Measurements from ENCODE around the gene RNF224. TPM values are rescaled to one million over a fixed set of nuclear protein-coding genes. Genes with fewer than 3 reads are reported as not detected.
A peak's percentile ranks its signal among the peaks of the same experiment; 100 is the strongest.

Gene RNF224
- total RNA-seq, 1 experiment from 2014 or later = 0.27 TPM

DNA sequence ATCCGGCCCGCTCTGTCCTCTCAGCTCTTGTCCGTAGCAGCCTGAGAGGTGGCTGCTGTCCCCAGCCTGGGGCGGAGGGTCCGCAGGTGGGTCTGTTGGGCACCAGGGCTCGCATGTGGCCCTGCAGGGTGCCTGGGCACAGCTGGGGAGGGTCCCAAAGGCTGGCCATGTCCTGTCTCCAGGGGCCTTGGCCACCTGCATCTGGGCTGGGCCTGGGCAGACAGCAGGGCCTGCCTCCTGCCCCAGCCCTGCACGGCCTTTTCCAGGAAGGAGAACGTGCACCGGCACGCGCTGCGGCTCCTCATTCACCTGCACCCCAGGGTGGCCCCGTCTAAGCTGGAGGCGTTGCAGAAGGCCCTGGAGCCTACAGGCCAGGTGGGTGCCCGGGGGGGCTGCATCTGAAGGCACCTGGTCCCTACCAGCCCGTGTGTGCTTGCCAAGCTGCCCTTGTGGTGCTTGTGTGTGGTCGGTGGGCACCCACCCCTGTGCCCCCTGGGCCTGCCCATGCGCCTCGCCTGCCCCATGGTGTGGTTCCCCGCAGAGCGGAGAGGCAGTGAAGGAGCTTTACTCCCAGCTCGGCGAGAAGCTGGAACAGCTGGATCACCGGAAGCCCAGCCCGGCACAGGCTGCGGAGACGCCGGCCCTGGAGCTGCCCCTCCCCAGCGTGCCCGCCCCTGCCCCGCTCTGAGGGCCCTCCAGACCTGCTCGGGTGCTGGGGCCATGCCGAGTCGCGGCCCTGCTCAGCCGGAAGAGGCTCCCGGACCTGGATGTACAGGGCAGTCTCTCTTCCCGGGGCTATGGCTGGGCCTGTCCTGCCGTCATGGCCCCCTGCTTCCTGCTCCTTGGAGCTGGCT, 45.2 kb downstream of the RNF224 start:
- Histone ChIP-seq H3K27me3 (replicated peaks; ENCODE audit: control insufficient read depth, insufficient read depth, low read length) (no peaks in the 10 kb centered on the region), H3K4me3 (ENCODE audit: low read depth, low read length) (no peak overlapping the region), H3K4me1 (no peaks in the 10 kb centered on the region), H3K9me3 (no peaks in the 10 kb centered on the region), H3K36me3 (ENCODE audit: control insufficient read depth, insufficient read depth, low read length) (peaks cover 1% of the 10 kb centered on the region)
- TF ChIP-seq, protein P1, sequence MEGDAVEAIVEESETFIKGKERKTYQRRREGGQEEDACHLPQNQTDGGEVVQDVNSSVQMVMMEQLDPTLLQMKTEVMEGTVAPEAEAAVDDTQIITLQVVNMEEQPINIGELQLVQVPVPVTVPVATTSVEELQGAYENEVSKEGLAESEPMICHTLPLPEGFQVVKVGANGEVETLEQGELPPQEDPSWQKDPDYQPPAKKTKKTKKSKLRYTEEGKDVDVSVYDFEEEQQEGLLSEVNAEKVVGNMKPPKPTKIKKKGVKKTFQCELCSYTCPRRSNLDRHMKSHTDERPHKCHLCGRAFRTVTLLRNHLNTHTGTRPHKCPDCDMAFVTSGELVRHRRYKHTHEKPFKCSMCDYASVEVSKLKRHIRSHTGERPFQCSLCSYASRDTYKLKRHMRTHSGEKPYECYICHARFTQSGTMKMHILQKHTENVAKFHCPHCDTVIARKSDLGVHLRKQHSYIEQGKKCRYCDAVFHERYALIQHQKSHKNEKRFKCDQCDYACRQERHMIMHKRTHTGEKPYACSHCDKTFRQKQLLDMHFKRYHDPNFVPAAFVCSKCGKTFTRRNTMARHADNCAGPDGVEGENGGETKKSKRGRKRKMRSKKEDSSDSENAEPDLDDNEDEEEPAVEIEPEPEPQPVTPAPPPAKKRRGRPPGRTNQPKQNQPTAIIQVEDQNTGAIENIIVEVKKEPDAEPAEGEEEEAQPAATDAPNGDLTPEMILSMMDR (IDR thresholded peaks at IDR 0.05; ENCODE audit: insufficient read depth in 1 of 2, low read depth in 1 of 2, low read length in 1 of 2, severe bottlenecking in 1 of 2, unreplicated experiment in 1 of 2) = no peak
- POLR2A ChIA-PET = interaction anchor here (0.5 kb wide), 1 partner anchor 12 kb away, joined by 4 read pairs; no protein-coding TSS in a partner anchor
- DNase-seq = peak in 1 of 2 experiments; percentile 33
- no peak overlapping the region for H3K4me3 Mint-ChIP-seq (ENCODE audit: unreplicated experiment)
- no peak overlapping the region for H3K27ac Mint-ChIP-seq (ENCODE audit: unreplicated experiment)
- no peaks in the 10 kb centered on the region for H3K27me3 Mint-ChIP-seq (ENCODE audit: insufficient read depth, unreplicated experiment)
- no TSS peak for BruUV-seq (replicated peaks)
- no peaks in the 10 kb centered on the region for H3K9me3 Mint-ChIP-seq (ENCODE audit: unreplicated experiment)
- peaks cover 64% of the 10 kb centered on the region for H3K36me3 Mint-ChIP-seq (ENCODE audit: insufficient read depth, unreplicated experiment)
- intact Hi-C loops (cut with micrococcal nuclease; ENCODE audit: unreplicated experiment) = no loop called here
- no peaks in the 10 kb centered on the region for H3K4me1 Mint-ChIP-seq (ENCODE audit: low read depth, unreplicated experiment)
- CTCF ChIA-PET = interaction anchor here (0.8 kb wide), 1 partner anchor 14 kb away, joined by 3 read pairs; no protein-coding TSS in a partner anchor

DNA sequence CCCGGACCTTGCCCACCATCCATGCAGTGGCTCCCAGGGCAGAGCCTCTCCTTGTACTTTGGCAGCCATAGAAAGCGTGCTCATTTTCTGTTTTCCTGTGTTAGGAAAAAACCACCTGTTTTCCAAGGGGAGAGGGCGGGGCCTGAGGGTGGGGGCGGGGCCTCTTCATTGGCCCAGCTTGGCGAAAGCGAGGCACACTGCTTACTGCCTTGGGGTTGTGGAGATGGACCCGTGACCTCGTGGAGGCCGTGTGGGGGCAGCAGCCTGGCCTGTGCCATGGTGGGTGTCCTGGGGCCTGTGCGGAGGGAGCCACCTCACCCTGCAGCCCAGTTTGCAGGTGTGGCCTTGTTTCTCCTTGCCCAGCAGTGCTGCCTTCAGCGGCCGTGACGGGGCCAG, 45.8 kb downstream of the RNF224 start:
- TSS peak; percentile 25 for BruUV-seq (replicated peaks)
- Histone ChIP-seq H3K27me3 (replicated peaks; ENCODE audit: control insufficient read depth, insufficient read depth, low read length) (no peaks in the 10 kb centered on the region), H3K9me3 (0 out of 2 replicates have a peak, but pooled peaks cover 6% of the 10 kb centered on the region), H3K4me3 (ENCODE audit: low read depth, low read length) (no peak overlapping the region), H3K4me1 (no peaks in the 10 kb centered on the region), H3K36me3 (ENCODE audit: control insufficient read depth, insufficient read depth, low read length) (peaks cover 1% of the 10 kb centered on the region)
- Mint-ChIP-seq H3K36me3 (ENCODE audit: insufficient read depth, unreplicated experiment) (peaks cover 57% of the 10 kb centered on the region), H3K9me3 (ENCODE audit: unreplicated experiment) (no peaks in the 10 kb centered on the region), H3K27ac (ENCODE audit: unreplicated experiment) (no peak overlapping the region), H3K27me3 (ENCODE audit: insufficient read depth, unreplicated experiment) (no peaks in the 10 kb centered on the region), H3K4me1 (ENCODE audit: low read depth, unreplicated experiment) (no peaks in the 10 kb centered on the region), H3K4me3 (ENCODE audit: unreplicated experiment) (no peak overlapping the region)
- ChIA-PET CTCF (interaction anchor here (0.8 kb wide), 1 partner anchor 14 kb away, joined by 3 read pairs; no protein-coding TSS in a partner anchor), POLR2A (interaction anchor here (0.5 kb wide), 1 partner anchor 11 kb away, joined by 4 read pairs; no protein-coding TSS in a partner anchor)
- TF ChIP-seq, protein P1 (IDR thresholded peaks at IDR 0.05; ENCODE audit: insufficient read depth in 1 of 2, low read depth in 1 of 2, low read length in 1 of 2, severe bottlenecking in 1 of 2, unreplicated experiment in 1 of 2) = no peak
- DNase-seq = no peak
- intact Hi-C loops (cut with micrococcal nuclease; ENCODE audit: unreplicated experiment) = no loop called here

DNA sequence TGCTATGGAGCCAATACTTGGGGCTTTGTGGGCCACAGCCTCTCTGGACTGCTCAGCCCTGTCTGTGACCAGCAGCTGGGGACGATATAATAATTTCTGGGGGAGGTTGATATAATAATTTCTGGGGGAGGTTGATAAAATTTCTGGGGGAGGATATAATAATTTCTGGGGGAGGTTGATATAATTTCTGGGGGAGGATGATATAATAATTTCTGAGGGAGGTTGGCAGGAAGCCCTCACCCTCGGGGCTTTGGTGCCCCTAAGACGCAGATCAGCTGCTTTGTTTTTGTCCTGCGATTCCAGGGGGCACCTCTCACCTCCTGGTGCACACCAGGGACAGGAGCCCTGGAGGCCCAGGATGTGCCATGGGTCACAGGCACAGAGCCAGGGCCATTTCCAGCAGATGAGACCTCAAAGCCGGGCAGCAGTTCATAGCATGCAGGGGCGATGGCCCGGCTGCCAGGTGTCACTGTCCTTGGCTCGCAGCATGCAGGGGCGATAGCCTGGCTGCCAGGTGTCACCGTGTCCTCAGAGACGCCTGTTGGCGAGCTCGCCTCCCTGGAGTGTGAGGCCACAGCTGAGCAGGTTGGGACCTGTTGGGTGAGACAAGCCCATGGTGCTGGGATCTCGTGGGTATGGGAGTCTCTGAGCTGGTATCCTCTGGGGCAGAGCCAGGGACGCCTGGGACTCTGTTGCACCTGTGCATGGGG, 46.5 kb downstream of the RNF224 start:
- ChIA-PET POLR2A (interaction anchor here (0.6 kb wide), 1 partner anchor 365 kb away, joined by 7 read pairs; no protein-coding TSS in a partner anchor), CTCF (interaction anchor here (1.2 kb wide), 1 partner anchor 13 kb away, joined by 3 read pairs; no protein-coding TSS in a partner anchor)
- Histone ChIP-seq H3K4me1 (no peaks in the 10 kb centered on the region), H3K9me3 (0 out of 2 replicates have a peak, but pooled peaks cover 6% of the 10 kb centered on the region), H3K36me3 (ENCODE audit: control insufficient read depth, insufficient read depth, low read length) (peaks cover under 1% of the 10 kb centered on the region), H3K27me3 (replicated peaks; ENCODE audit: control insufficient read depth, insufficient read depth, low read length) (no peaks in the 10 kb centered on the region), H3K4me3 (ENCODE audit: low read depth, low read length) (no peak overlapping the region)
- H3K36me3 Mint-ChIP-seq (ENCODE audit: insufficient read depth, unreplicated experiment) = peaks cover 51% of the 10 kb centered on the region
- H3K4me3 Mint-ChIP-seq (ENCODE audit: unreplicated experiment) = no peak overlapping the region
- DNase-seq = peak in 1 of 2 experiments; percentile 35
- intact Hi-C loops (cut with micrococcal nuclease; ENCODE audit: unreplicated experiment) = no loop called here
- H3K27ac Mint-ChIP-seq (ENCODE audit: unreplicated experiment) = no peak overlapping the region
- H3K4me1 Mint-ChIP-seq (ENCODE audit: low read depth, unreplicated experiment) = no peaks in the 10 kb centered on the region
- no peaks in the 10 kb centered on the region for H3K27me3 Mint-ChIP-seq (ENCODE audit: insufficient read depth, unreplicated experiment)
- no peaks in the 10 kb centered on the region for H3K9me3 Mint-ChIP-seq (ENCODE audit: unreplicated experiment)
- TF ChIP-seq, protein P1 (IDR thresholded peaks at IDR 0.05; ENCODE audit: insufficient read depth in 1 of 2, low read depth in 1 of 2, low read length in 1 of 2, severe bottlenecking in 1 of 2, unreplicated experiment in 1 of 2) = no peak
- no TSS peak for BruUV-seq (replicated peaks)

Data from Caco-2 (cell line).